ENCODE measurements around the gene DOHH.
A peak's percentile ranks its signal among the peaks of the same experiment; 100 is the strongest.

The DOHH gene

GRCh38 chr19:3476830-3477229 lies 23.6 kb downstream of the DOHH start:
- DNase-seq, result no peak

GRCh38 chr19:3475449-3475848 lies 25.0 kb downstream of the DOHH start:
- DNase-seq, result no peak

GRCh38 chr19:3474614-3475013 lies 25.9 kb downstream of the DOHH start:
- no peak for DNase-seq

GRCh38 chr19:3474010-3474409 lies 26.5 kb downstream of the DOHH start:
- no peak for DNase-seq

- DNase-seq, result peak; percentile 42
These were observed 28.4 kb downstream of the DOHH start for GRCh38 chr19:3471954-3472655.

GRCh38 chr19:3470500-3471128 lies 29.9 kb downstream of the DOHH start:
- no peak for DNase-seq

- no peak for DNase-seq
These were observed 30.6 kb downstream of the DOHH start for GRCh38 chr19:3469638-3470499.

- DNase-seq, result no peak
These were observed 32.3 kb downstream of the DOHH start for GRCh38 chr19:3468211-3468610.

- no peak for DNase-seq
These were observed 32.9 kb downstream of the DOHH start for GRCh38 chr19:3467437-3468198.

- no peak for DNase-seq
These were observed 33.8 kb downstream of the DOHH start for GRCh38 chr19:3466635-3467034.

GRCh38 chr19:3465552-3465951 lies 34.9 kb downstream of the DOHH start:
- DNase-seq, result no peak

- no peak for DNase-seq
These were observed 35.8 kb downstream of the DOHH start for GRCh38 chr19:3464587-3465235.

GRCh38 chr19:3463714-3464586 lies 36.5 kb downstream of the DOHH start:
- no peak for DNase-seq

GRCh38 chr19:3462991-3463713 lies 37.3 kb downstream of the DOHH start:
- DNase-seq, result no peak

- no peak for DNase-seq
These were observed 40.4 kb downstream of the DOHH start for GRCh38 chr19:3459965-3460582.

GRCh38 chr19:3459089-3459881 lies 41.2 kb downstream of the DOHH start:
- no peak for DNase-seq

GRCh38 chr19:3458229-3459088 lies 42.0 kb downstream of the DOHH start:
- no peak for DNase-seq

GRCh38 chr19:3457528-3458228 lies 42.8 kb downstream of the DOHH start:
- no peak for DNase-seq

Data from activated CD4-positive, alpha-beta T cell treated with anti-CD3 and anti-CD28 coated beads, Interleukin-2, amount 50 U/mL, for 1 hour (primary cell).